GM23338 (cell line): ENCODE measurements around the gene MINK1. TPM values are rescaled to one million over a fixed set of nuclear protein-coding genes. Genes with fewer than 3 reads are reported as not detected.

Experiments
- ATAC-seq: fragments of 200-7000 bp; cut with Tn5 transposase; 3 replicates; pipeline ENCODE4 v1.9.1; 2020
- DNase-seq: peaks from one replicate; pipeline ENCODE4 v3.0.0-alpha.2; 2015; ENCODE audit warnings: low spot score
- H2AFZ ChIP-seq: fragments of 200-600 bp; sonication (generic); 2 replicates; pipeline ENCODE4 v1.8.0; 2016; ENCODE audit warnings: antibody characterized with exemption, mild to moderate bottlenecking, moderate library complexity
- H3F3A ChIP-seq: fragments of 200-600 bp; sonication (generic); replicated peaks from 2 replicates; pipeline ENCODE4 v1.8.0; 2017; ENCODE audit warnings: antibody characterized with exemption, mixed run types, low read depth
- H3K27ac ChIP-seq: fragments of 200-600 bp; sonication (generic); 2 replicates; pipeline ENCODE4 v1.6.1; 2016; ENCODE audit warnings: low read depth
- H3K27me3 ChIP-seq: fragments of 200-600 bp; sonication (generic); 2 replicates; pipeline ENCODE4 v1.8.0; 2016; ENCODE audit warnings: mild to moderate bottlenecking, mixed run types, moderate library complexity; ENCODE audit not compliant: insufficient read depth
- H3K36me3 ChIP-seq: fragments of 200-600 bp; sonication (generic); 2 replicates; pipeline ENCODE4 v1.8.0; 2016; ENCODE audit warnings: mild to moderate bottlenecking; ENCODE audit not compliant: insufficient read depth
- H3K4me1 ChIP-seq: fragments of 200-600 bp; sonication (generic); 2 replicates; pipeline ENCODE4 v1.8.0; 2016; ENCODE audit warnings: mild to moderate bottlenecking, moderate library complexity; ENCODE audit not compliant: insufficient read depth
- H3K4me2 ChIP-seq: fragments of 200-600 bp; sonication (generic); 2 replicates; pipeline ENCODE4 v1.7.1; 2017; ENCODE audit warnings: mixed run types
- H3K4me3 ChIP-seq: fragments of 200-600 bp; sonication (generic); 2 replicates; pipeline ENCODE4 v1.6.1; 2016; ENCODE audit warnings: mixed run types
- H3K79me2 ChIP-seq: fragments of 200-600 bp; sonication (generic); replicated peaks from 2 replicates; pipeline ENCODE4 v1.8.0; 2017; ENCODE audit warnings: mild to moderate bottlenecking; ENCODE audit not compliant: insufficient read depth
- H3K9me2 ChIP-seq: fragments of 200-600 bp; sonication (generic); 2 replicates; pipeline ENCODE4 v1.8.0; 2017; ENCODE audit not compliant: insufficient read depth
- H4K20me1 ChIP-seq: fragments of 200-600 bp; sonication (generic); replicated peaks from 2 replicates; pipeline ENCODE4 v1.8.0; 2017; ENCODE audit warnings: mild to moderate bottlenecking; ENCODE audit not compliant: insufficient read depth
- H3K27ac Mint-ChIP-seq: 2 replicates; pipeline ENCODE4 v1.8.0; 2020; ENCODE audit warnings: inconsistent platforms, mild to moderate bottlenecking, moderate library complexity, mixed read lengths
- H3K27me3 Mint-ChIP-seq: 3 replicates; pipeline ENCODE4 v1.8.0; 2022; ENCODE audit warnings: low read depth, mild to moderate bottlenecking, moderate library complexity, mixed read lengths, inconsistent platforms; ENCODE audit not compliant: insufficient read depth, poor library complexity
- H3K36me3 Mint-ChIP-seq: 3 replicates; pipeline ENCODE4 v1.8.0; 2021; ENCODE audit warnings: low read depth, mild to moderate bottlenecking, inconsistent platforms, moderate library complexity, mixed read lengths
- H3K4me1 Mint-ChIP-seq: 3 replicates; pipeline ENCODE4 v1.8.0; 2020; ENCODE audit warnings: mild to moderate bottlenecking, inconsistent platforms, mixed read lengths
- H3K4me3 Mint-ChIP-seq: 3 replicates; pipeline ENCODE4 v1.8.0; 2021; ENCODE audit warnings: moderate library complexity, mild to moderate bottlenecking, inconsistent platforms, mixed read lengths
- H3K9me3 Mint-ChIP-seq: 3 replicates; pipeline ENCODE4 v1.8.0; 2020; ENCODE audit warnings: moderate library complexity, mild to moderate bottlenecking, inconsistent platforms, mixed read lengths
- EZH2phosphoT487 ChIP-seq: fragments of 200-600 bp; sonication (generic); IDR thresholded peaks from one replicate; pipeline ENCODE4 v1.8.1; 2018; ENCODE audit warnings: antibody characterized with exemption; ENCODE audit not compliant: unreplicated experiment
- NANOG ChIP-seq: IDR thresholded peaks from 2 replicates; pipeline ENCODE4 v1.6.1; 2016; ENCODE audit warnings: antibody characterized with exemption, borderline replicate concordance
- POLR2AphosphoS5 ChIP-seq: IDR thresholded peaks from 2 replicates; pipeline ENCODE4 v1.6.1; 2016; ENCODE audit warnings: antibody characterized with exemption, low read depth
- REST ChIP-seq: IDR thresholded peaks from one replicate; pipeline ENCODE4 v1.6.1; 2018; ENCODE audit warnings: antibody characterized with exemption; ENCODE audit not compliant: unreplicated experiment
- STAT1 ChIP-seq: IDR thresholded peaks from one replicate; pipeline ENCODE4 v1.6.1; 2016; ENCODE audit warnings: antibody characterized with exemption; ENCODE audit not compliant: unreplicated experiment
- ZNF114 ChIP-seq: fragments of 250-450 bp; sonication (Bioruptor Pico); IDR thresholded peaks from 2 replicates; pipeline ENCODE4 v1.5.0; 2020; ENCODE audit warnings: mild to moderate bottlenecking, moderate library complexity
- ZNF462 ChIP-seq: fragments of 250-450 bp; sonication (Bioruptor Pico); IDR thresholded peaks from 2 replicates; pipeline ENCODE4 v1.5.0; 2020; ENCODE audit warnings: mild to moderate bottlenecking, moderate library complexity
- polyA plus RNA-seq: library from polyadenylated mRNA; unstranded; fragments of >200 nt; fragmentation: Nextera tagmentation; extraction: Ambion mirVana; gene quantifications from 2 replicates; pipeline ENCODE4 v1.2.1, GENCODE V29; 2016
- total RNA-seq: library from RNA; depleted of rRNA; stranded (reverse); fragments of >200 nt; shearing (Covaris generic); gene quantifications from 2 replicates; pipeline ENCODE4 v1.2.3, GENCODE V29; 2014

The MINK1 gene
- total and polyA plus RNA-seq, 2 experiments from 2014 or later = 17.3 to 54.9 TPM

- TF ChIP-seq ZNF462 (CRISPR knock-in tag) = no peak
- TF ChIP-seq STAT1 = no peak
Observed at GRCh38 chr17:4920351-4921048, 87.4 kb downstream of the MINK1 start (continued).

- H3K9me3 Mint-ChIP-seq = no peaks in the 10 kb centered on the region
- no peak overlapping the region for H3K4me2 ChIP-seq
- no peak for TF ChIP-seq ZNF114 (CRISPR knock-in tag)
- TF ChIP-seq POLR2AphosphoS5 = no peak
- no peak for TF ChIP-seq NANOG
- TF ChIP-seq EZH2phosphoT487 = no peak
- no peak for TF ChIP-seq REST
Observed at GRCh38 chr17:4921320-4921719, 88.2 kb downstream of the MINK1 start.

More at GRCh38 chr17:4921320-4921719, 88.2 kb downstream of the MINK1 start:
- Mint-ChIP-seq H3K4me1 (peaks cover 9% of the 10 kb centered on the region), H3K27me3 (peaks cover 7% of the 10 kb centered on the region), H3K4me3 (no peak overlapping the region), H3K36me3 (peaks cover under 1% of the 10 kb centered on the region; the same call in 2 of the 3 replicates), H3K27ac (no peak overlapping the region)
- Histone ChIP-seq H3K4me3 (no peak overlapping the region), H3K79me2 (no peaks in the 10 kb centered on the region), H3F3A (peaks cover 2% of the 10 kb centered on the region; the same call in 1 of the 2 replicates), H4K20me1 (no peaks in the 10 kb centered on the region), H2AFZ (no peak overlapping the region), H3K9me2 (no peaks in the 10 kb centered on the region), H3K27me3 (no peaks in the 10 kb centered on the region), H3K27ac (no peak overlapping the region), H3K4me1 (0 out of 2 replicates have a peak, but pooled peaks cover 6% of the 10 kb centered on the region), H3K36me3 (no peaks in the 10 kb centered on the region)
- ATAC-seq (no peak), DNase-seq (no peak)
